Lower leg skin (tissue), 3 donors: ENCODE results near the gene PGM5.

Experiments
- CTCF ChIP-seq, 3 donors: fragments of 450-650 bp; IDR thresholded peaks; one replicate each; pipeline ENCODE4 v1.5.1; 2016; ENCODE audit warnings: antibody characterized with exemption in 3 of 3, mild to moderate bottlenecking in 3 of 3, moderate library complexity in 2 of 3
- POLR2A ChIP-seq, 2 donors: fragments of 450-650 bp; IDR thresholded peaks; one replicate each; pipeline ENCODE4 v1.6.1; 2016 to 2017; ENCODE audit warnings: antibody characterized with exemption in 2 of 2, mild to moderate bottlenecking in 1 of 2, moderate library complexity in 1 of 2

GRCh38 chr9:68480807-68481206, 124.4 kb downstream of the PGM5 start:
- TF ChIP-seq CTCF (IDR thresholded peaks at IDR 0.05) (no peak), POLR2A (IDR thresholded peaks at IDR 0.05) (no peak)
